HG02884 (cell line): ENCODE results near the gene CCL14.
"Not testable (repeated sequence)": the region's sequence is repeated elsewhere in the genome, so short reads cannot be mapped to it uniquely, and the experiment has no call there.

ENCODE experiments used
- ATAC-seq: cut with Tn5 transposase; IDR thresholded peaks from one replicate; pipeline ENCODE4 v1.9.1; 2021; ENCODE audit warnings: mild to moderate bottlenecking, moderate library complexity; ENCODE audit not compliant: unreplicated experiment

CCL14 gene

DNA sequence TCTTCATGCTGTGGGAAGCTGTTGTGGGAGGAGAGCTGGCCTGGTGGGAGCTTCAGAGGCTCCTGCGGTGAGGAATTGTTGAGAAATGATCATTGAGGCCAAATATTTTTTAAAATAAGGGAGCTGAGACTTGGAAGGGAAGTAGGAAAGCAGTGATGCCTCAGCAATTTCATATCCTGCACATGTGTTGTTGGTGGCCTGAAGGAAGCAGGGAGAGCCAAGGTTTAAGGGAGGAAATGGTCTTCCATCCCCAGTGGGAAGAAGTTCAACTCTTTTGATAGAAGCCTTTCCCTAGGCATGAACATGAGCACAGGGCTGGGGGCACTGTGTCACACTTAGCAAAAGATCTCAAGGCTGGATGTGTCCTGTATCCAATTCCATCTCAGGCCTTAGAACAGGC lies at the start of gene CCL14:
TSS of gene CCL14 (minus strand) at position 87 of the 400 bp plus-strand sequence. CDS start at position 7, 80 bp downstream.
- no peak for ATAC-seq

DNA sequence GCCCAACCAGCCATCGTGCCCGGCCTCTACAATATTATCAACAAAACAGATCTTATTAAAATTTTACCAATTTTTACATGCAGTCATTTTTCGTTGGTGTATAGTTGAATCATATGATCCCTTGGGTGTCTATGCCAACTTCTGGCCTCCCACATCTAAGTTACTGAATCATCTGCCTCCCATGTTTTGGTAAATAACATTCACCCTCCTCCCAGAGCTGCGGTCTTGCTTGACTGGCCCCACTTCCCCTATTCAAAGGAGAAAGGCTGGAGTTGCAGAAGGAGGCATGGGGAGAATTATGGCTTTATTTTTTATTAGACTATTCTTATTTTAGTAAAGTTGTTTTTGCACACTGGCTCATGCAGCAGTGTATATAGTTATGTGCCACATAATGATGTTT lies 49.7 kb upstream of the CCL14 start:
- ATAC-seq, result no peak

GRCh38 chr17:36034127-36034526 lies 47.6 kb upstream of the CCL14 start:
- no peak for ATAC-seq

GRCh38 chr17:36030956-36031355 lies 44.4 kb upstream of the CCL14 start:
- no peak for ATAC-seq

DNA sequence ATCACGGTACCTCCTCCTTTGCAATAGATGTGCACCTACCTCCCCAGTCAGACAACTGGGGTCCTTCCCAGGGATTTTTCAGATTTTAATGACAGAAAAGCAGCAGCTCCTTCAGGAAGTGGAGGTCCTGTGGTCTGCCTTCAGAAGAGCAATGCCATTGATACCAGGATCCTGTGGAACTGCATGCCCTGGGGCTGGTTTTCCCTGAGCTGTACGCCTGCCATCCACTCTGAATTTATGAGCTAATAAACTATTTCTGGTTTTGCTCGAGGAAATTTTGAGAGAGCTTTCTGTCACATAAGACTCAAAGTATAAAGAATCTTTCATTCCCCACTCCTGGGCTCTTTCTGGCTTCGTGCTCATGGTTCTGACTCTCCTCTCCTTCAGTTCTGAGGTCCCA lies 41.2 kb upstream of the CCL14 start:
- no peak for ATAC-seq

- ATAC-seq, result no peak
Measured at GRCh38 chr17:36024106-36024869, 37.8 kb upstream of the CCL14 start.

- ATAC-seq, result no peak
Measured at GRCh38 chr17:36019423-36019822, 32.9 kb upstream of the CCL14 start.

- no peak for ATAC-seq
Measured at GRCh38 chr17:36017799-36018198, 31.3 kb upstream of the CCL14 start, which contains the start of gene CCL23. Gene CCL23, minus strand, starts transcription at chr17:36017972. Its CDS starts 75 bp downstream, at chr17:36017897.

GRCh38 chr17:36016555-36016954 lies 30.0 kb upstream of the CCL14 start:
- no peak for ATAC-seq

- not testable (repeated sequence) for ATAC-seq
Measured at GRCh38 chr17:36015895-36016294, 29.4 kb upstream of the CCL14 start.

DNA sequence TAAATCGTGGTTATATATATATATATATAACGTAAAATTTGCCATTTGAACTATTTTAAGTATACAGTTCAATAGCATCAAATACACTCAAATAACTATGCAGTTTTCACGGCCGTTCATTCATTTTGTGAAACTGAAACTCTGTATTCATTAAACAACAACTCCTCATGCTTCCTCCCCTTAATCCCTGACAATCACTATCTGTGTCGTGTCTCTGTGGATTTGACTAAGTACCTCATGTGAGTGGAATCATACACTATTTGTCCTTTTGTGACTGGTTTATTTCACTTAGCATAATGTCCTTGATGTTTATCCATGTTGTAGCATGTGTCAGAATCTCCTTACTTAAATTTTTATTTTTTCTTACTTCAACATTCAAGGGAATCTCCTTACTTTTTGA lies 28.4 kb upstream of the CCL14 start:
- ATAC-seq, result no peak

DNA sequence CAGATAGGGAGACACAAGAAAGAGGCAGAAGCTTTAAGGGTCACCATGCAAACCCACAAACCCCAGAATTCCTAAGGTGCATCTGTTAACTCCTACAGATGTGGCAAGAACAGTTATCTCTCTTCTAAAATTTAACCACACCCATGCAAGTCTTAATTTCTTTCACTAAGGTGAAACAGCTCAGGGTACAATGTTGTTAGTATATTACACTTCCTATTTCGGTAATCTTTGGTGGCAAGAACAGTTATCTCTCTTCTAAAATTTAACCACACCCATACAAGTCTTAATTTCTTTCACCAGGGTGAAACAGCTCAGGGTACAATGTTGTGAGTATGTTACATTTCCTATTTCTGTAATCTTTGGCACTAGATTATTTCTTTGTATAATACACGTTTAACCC lies 24.7 kb upstream of the CCL14 start:
- ATAC-seq, result no peak

- no peak for ATAC-seq
Measured at GRCh38 chr17:36008998-36009665, 22.6 kb upstream of the CCL14 start.

GRCh38 chr17:36004594-36005108 lies 18.1 kb upstream of the CCL14 start:
- ATAC-seq, result no peak

- ATAC-seq, result no peak
Measured at GRCh38 chr17:36002631-36003030, 16.1 kb upstream of the CCL14 start.

DNA sequence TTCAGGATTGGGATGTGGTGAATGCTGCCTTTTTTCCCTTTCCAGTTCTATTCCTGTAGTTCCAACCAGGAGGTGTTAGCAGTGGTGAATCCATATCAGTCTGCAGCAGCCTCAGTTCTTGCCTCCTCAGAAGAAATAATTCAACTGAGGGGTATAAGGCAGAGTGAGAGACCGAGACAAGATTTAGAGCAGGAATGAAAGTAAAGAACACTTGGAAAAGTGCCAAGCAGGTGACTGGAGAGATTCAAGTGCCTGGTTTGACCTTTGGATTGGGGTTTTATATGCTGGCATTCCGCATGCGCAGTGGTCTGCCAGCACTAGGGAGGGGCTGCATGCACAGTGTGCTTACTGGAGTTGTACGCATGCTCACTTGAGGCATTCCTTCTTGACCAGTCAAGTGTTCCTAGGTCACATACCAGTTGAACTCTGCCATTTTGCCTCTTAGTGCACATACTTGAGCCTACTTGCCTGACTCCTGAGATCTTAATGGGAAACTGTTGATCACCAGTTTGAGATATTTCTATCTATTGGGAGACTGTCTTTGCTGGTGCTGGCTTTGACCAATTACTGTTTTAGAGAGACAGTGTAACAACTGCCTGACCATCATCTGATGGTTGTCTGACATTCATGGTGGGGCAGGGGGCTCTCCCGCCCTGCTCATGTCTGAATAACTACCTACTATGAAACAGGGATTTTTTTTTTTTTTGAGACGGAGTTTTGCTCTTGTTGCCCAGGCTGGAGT lies 15.5 kb upstream of the CCL14 start:
- ATAC-seq, result no peak

DNA sequence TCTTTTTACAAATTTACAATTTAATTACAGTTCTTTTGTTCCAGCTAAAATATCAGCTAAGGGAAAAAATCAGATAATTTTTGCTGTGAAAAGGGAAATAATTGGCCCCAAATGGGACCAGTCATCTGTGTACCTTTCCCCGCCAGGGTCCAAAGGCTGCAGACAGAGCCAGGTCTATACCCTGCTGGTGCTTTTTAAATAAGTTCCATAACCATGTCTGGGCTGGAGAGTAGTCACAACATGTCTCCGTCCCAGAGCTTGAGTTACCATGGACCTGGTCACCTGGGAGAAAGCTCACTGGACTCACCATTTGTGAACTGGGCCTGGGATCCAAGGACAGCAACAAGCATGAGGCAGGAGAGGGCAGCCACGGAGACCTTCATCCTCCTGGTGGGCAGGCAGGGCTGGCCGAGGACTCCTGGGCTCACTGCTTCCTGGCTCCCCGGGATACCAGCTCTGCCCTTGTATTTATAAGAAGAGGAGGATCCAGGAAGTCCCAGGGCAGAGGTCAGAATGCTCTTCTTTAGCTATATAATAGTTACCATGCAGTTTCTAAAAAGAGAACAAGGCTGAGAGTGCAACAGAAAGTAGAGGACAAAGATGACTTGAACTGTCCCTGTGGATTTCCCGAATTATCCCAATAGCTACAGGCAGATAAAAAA lies 14.7 kb upstream of the CCL14 start, which contains the start of gene CCL15:
TSS of gene CCL15 (minus strand) at position 444 of the 662 bp plus-strand sequence. CDS start at position 383, 61 bp downstream.
- ATAC-seq, result no peak

- no peak for ATAC-seq
Measured at GRCh38 chr17:36000732-36001109, 14.2 kb upstream of the CCL14 start.

DNA sequence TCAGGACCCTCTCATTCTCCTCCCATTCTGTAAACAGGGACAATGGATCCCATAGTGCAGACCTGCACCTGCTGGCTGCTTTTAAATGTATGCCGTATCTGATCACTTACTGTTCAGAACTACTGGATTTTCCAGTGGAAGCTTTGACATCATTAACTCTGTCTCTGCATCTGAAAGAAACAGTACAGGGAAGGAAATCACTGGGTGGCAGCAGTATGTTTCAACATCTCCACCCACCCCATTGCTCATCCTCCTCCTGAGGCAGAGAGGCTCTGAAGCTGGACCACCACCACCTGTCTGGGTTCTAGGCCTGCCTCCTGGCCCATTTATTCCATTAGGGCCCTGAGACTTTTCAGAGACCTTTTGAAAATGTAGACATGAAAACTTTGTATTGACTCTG lies 12.2 kb upstream of the CCL14 start:
- ATAC-seq, result no peak

DNA sequence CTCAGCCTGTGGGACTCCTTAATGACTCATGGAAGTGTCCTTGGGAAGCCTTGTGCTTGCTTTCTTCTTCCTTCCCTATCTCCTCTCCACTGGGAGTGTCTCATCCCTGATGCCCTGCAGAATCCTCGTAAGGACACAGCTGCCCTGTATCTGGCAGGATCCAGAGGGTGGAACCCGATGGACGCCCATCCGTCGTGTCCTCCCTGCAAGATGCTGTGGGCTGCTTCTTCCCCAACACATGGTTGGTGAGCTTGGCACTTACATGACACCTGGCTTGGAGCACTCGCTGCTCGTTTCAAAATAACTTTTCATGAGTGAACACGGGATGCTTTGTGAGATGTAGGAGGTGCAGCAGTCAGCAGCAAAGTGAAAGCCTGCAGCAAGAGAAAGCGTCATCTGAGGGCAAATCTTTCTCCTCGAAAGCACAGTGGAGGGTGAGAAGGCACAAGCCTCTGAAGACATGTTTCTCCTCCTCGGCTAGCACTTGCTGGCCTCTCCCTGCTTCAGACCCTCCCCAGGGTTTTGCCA lies 11.6 kb upstream of the CCL14 start:
- ATAC-seq, result no peak

DNA sequence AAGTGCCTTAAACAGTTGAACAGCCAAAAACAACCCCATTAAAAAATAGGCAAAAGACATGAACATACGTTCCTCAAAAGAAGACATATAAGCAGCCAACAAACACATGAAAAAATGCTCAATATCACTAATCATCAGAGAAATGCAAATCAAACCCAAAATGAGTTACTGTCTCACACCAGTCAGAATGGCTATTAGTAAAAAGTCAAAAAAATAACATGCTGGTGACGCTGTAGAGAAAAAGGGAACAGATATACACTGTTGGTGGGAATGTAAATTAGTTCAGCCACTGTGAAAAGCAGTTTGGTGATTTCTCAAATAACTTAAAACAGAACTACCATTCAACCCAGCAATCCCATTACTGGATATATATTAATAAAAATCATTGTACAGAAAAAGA lies 8.8 kb upstream of the CCL14 start:
- ATAC-seq, result not testable (repeated sequence)
